NCI-H2171 (cell line): ENCODE data around the gene MGAM2.
"Not testable (repeated sequence)": the region's sequence is repeated elsewhere in the genome, so short reads cannot be mapped to it uniquely, and the experiment has no call there.

ENCODE experiments used
- DNase-seq: peaks from one replicate; lab custom pipeline; 2025; lab: John Stamatoyannopoulos, UW

Gene MGAM2

GRCh38 chr7:142111499-142111898, at the start of gene MGAM2:
TSS of gene MGAM2 (plus strand) at chr7:142111718. CDS start at chr7:142116874, 5,156 bp downstream.
- no peak for DNase-seq

GRCh38 chr7:142063551-142064442, 47.7 kb upstream of the MGAM2 start:
- DNase-seq = no peak

- DNase-seq = no peak
Observed at GRCh38 chr7:142066536-142066935, 45.0 kb upstream of the MGAM2 start.

- no peak for DNase-seq
Observed at GRCh38 chr7:142077762-142078161, 33.8 kb upstream of the MGAM2 start.

GRCh38 chr7:142083605-142084004, 27.9 kb upstream of the MGAM2 start:
- DNase-seq = no peak

GRCh38 chr7:142085428-142085827, 26.1 kb upstream of the MGAM2 start:
- DNase-seq = no peak

GRCh38 chr7:142088022-142088714, 23.4 kb upstream of the MGAM2 start:
- DNase-seq = peak; percentile 63

- DNase-seq = no peak
Observed at GRCh38 chr7:142089035-142089434, 22.5 kb upstream of the MGAM2 start.

- DNase-seq = no peak
Observed at GRCh38 chr7:142091961-142092360, 19.6 kb upstream of the MGAM2 start.

GRCh38 chr7:142094861-142095260, 16.7 kb upstream of the MGAM2 start:
- DNase-seq = no peak

GRCh38 chr7:142097571-142097970, 13.9 kb upstream of the MGAM2 start:
- no peak for DNase-seq

GRCh38 chr7:142098004-142098403, 13.5 kb upstream of the MGAM2 start:
- DNase-seq = no peak

GRCh38 chr7:142099347-142099746, 12.2 kb upstream of the MGAM2 start:
- not testable (repeated sequence) for DNase-seq

- no peak for DNase-seq
Observed at GRCh38 chr7:142100634-142101033, 10.9 kb upstream of the MGAM2 start.

GRCh38 chr7:142101794-142102193, 9.7 kb upstream of the MGAM2 start:
- DNase-seq = not testable (repeated sequence)

GRCh38 chr7:142104550-142105527, 6.7 kb upstream of the MGAM2 start:
- no peak for DNase-seq

GRCh38 chr7:142108728-142109505, 2.6 kb upstream of the MGAM2 start:
- DNase-seq = no peak

GRCh38 chr7:142110098-142110497, 1.4 kb upstream of the MGAM2 start:
- DNase-seq = no peak

- no peak for DNase-seq
Observed at GRCh38 chr7:142110638-142111037, 880 bp upstream of the MGAM2 start.

GRCh38 chr7:142112086-142112485, 568 bp downstream of the MGAM2 start:
- no peak for DNase-seq

- no peak for DNase-seq
Observed at GRCh38 chr7:142114207-142114606, 2.7 kb downstream of the MGAM2 start.
